ENCODE data around the gene MTARC1. TPM values are rescaled to one million over a fixed set of nuclear protein-coding genes. Genes with fewer than 3 reads are reported as not detected.

MTARC1 gene
- total and polyA plus RNA-seq, 2 donors (not counting 1 experiment from before 2014, with no cell fraction given), result 0.49 to 2.9 TPM

- POLR2A ChIA-PET, result no interaction called here
- intact Hi-C loops (cut with micrococcal nuclease), result no loop called here
- Histone ChIP-seq H3K27me3 (replicated peaks in 1 of 4; ENCODE audit: control extremely low read depth in 1 of 4, control insufficient read depth in 3 of 4, insufficient read depth in 4 of 4, low read length in 3 of 4) (no peaks in the 10 kb centered on the region), H3K4me2 (replicated peaks; ENCODE audit: low read depth, low read length, poor library complexity, severe bottlenecking) (no peak overlapping the region), H3K9ac (ENCODE audit: low read length) (no peak overlapping the region), H3K27ac (ENCODE audit: low read length in 2 of 2) (no peak overlapping the region), H3K9me3 (ENCODE audit: control extremely low read depth in 1 of 3, control insufficient read depth in 2 of 3, insufficient read depth in 1 of 3, low read length in 2 of 3) (no peaks in the 10 kb centered on the region), H3K4me3 (ENCODE audit: control extremely low read depth in 1 of 5, extremely low read depth in 1 of 5, insufficient read depth in 1 of 5, low read depth in 2 of 5, low read length in 4 of 5) (no peak overlapping the region), H3K4me1 (ENCODE audit: control insufficient read depth in 2 of 2, insufficient read depth in 2 of 2, low read length in 2 of 2) (no peaks in the 10 kb centered on the region), H4K20me1 (ENCODE audit: control insufficient read depth, insufficient read depth, low read length, poor library complexity, severe bottlenecking) (no peaks in the 10 kb centered on the region), H2AFZ (ENCODE audit: insufficient read depth, low read depth, low read length, poor library complexity, severe bottlenecking) (no peak overlapping the region), H3K79me2 (ENCODE audit: control insufficient read depth, insufficient read depth, low read length) (no peaks in the 10 kb centered on the region), H3K36me3 (replicated peaks in 1 of 2; ENCODE audit: control extremely low read depth in 1 of 2, control insufficient read depth in 1 of 2, extremely low read depth in 1 of 2, insufficient read depth in 2 of 2, low read length in 1 of 2) (no peaks in the 10 kb centered on the region)
- ATAC-seq (ENCODE audit: low read depth), result no peak
- no peaks in the 10 kb centered on the region for H3K4me1 Mint-ChIP-seq
- no peak for DNase-seq
- CTCF ChIA-PET, result no interaction called here
- H3K4me3 Mint-ChIP-seq, result no peak overlapping the region
- H3K27ac Mint-ChIP-seq, result no peak overlapping the region
- no peaks in the 10 kb centered on the region for H3K9me3 Mint-ChIP-seq (ENCODE audit: insufficient read depth)
- no peaks in the 10 kb centered on the region for H3K27me3 Mint-ChIP-seq
- TF ChIP-seq CTCF (IDR thresholded peaks at IDR 0.05) (no peak), EZH2 (IDR thresholded peaks at IDR 0.05; ENCODE audit: borderline replicate concordance, insufficient read depth, low read depth, low read length, poor library complexity, severe bottlenecking) (no peak)
Observed at GRCh38 chr1:220797044-220797443, 10.3 kb downstream of the MTARC1 start.

GRCh38 chr1:220797553-220797952 is 10.8 kb downstream of the MTARC1 start:
- WGBS (ENCODE audit: insufficient coverage), result no CpG with 5 or more reads among the region's 3 CpGs

More at GRCh38 chr1:220797553-220797952, 10.8 kb downstream of the MTARC1 start:
- CTCF ChIA-PET, result no interaction called here
- DNase-seq (no peak), ATAC-seq (ENCODE audit: low read depth) (no peak)
- H3K36me3 ChIP-seq (replicated peaks in 1 of 2; ENCODE audit: control extremely low read depth in 1 of 2, control insufficient read depth in 1 of 2, extremely low read depth in 1 of 2, insufficient read depth in 2 of 2, low read length in 1 of 2), result no peaks in the 10 kb centered on the region
- H2AFZ ChIP-seq (ENCODE audit: insufficient read depth, low read depth, low read length, poor library complexity, severe bottlenecking), result no peak overlapping the region
- Mint-ChIP-seq H3K9me3 (ENCODE audit: insufficient read depth) (no peaks in the 10 kb centered on the region), H3K27ac (no peak overlapping the region), H3K4me1 (no peaks in the 10 kb centered on the region), H3K4me3 (no peak overlapping the region), H3K27me3 (no peaks in the 10 kb centered on the region)
- POLR2A ChIA-PET, result no interaction called here
- no peaks in the 10 kb centered on the region for H3K79me2 ChIP-seq (ENCODE audit: control insufficient read depth, insufficient read depth, low read length)
- H3K9me3 ChIP-seq (ENCODE audit: control extremely low read depth in 1 of 3, control insufficient read depth in 2 of 3, insufficient read depth in 1 of 3, low read length in 2 of 3), result no peaks in the 10 kb centered on the region
- intact Hi-C loops (cut with micrococcal nuclease), result no loop called here
- no peaks in the 10 kb centered on the region for H3K27me3 ChIP-seq (replicated peaks in 1 of 4; ENCODE audit: control extremely low read depth in 1 of 4, control insufficient read depth in 3 of 4, insufficient read depth in 4 of 4, low read length in 3 of 4)
- no peak overlapping the region for H3K4me3 ChIP-seq (ENCODE audit: control extremely low read depth in 1 of 5, extremely low read depth in 1 of 5, insufficient read depth in 1 of 5, low read depth in 2 of 5, low read length in 4 of 5)
- no peak for TF ChIP-seq CTCF (IDR thresholded peaks at IDR 0.05)
- TF ChIP-seq EZH2 (IDR thresholded peaks at IDR 0.05; ENCODE audit: borderline replicate concordance, insufficient read depth, low read depth, low read length, poor library complexity, severe bottlenecking), result no peak
- no peak overlapping the region for H3K27ac ChIP-seq (ENCODE audit: low read length in 2 of 2)
- no peak overlapping the region for H3K9ac ChIP-seq (ENCODE audit: low read length)
- H3K4me1 ChIP-seq (ENCODE audit: control insufficient read depth in 2 of 2, insufficient read depth in 2 of 2, low read length in 2 of 2), result no peaks in the 10 kb centered on the region
- H3K4me2 ChIP-seq (replicated peaks; ENCODE audit: low read depth, low read length, poor library complexity, severe bottlenecking), result no peak overlapping the region
- H4K20me1 ChIP-seq (ENCODE audit: control insufficient read depth, insufficient read depth, low read length, poor library complexity, severe bottlenecking), result no peaks in the 10 kb centered on the region

Measured in B cell (primary cell).